Esophagus squamous epithelium (tissue), 5 donors: ENCODE results near the gene MYL5. TPM values are rescaled to one million over a fixed set of nuclear protein-coding genes. Genes with fewer than 3 reads are reported as not detected.
A peak's percentile ranks its signal among the peaks of the same experiment; 100 is the strongest.

Source experiments
- DNase-seq: peaks from one replicate; lab custom pipeline; 2025; lab: John Stamatoyannopoulos, UW
- H3K27ac ChIP-seq, 4 donors: fragments of 200-600 bp; sonication (generic); one replicate each; pipeline ENCODE4 v1.5.1; 2016 to 2019; ENCODE audit warnings: mild to moderate bottlenecking in 1 of 4
- H3K27me3 ChIP-seq, 4 donors: fragments of 200-600 bp; sonication (generic); 1 replicate in 3 of 4; 2 replicates in 1 of 4; pipeline versions ENCODE4 v1.5.1 to v1.6.0; 2017 to 2021; ENCODE audit warnings: antibody characterized with exemption in 1 of 4
- H3K36me3 ChIP-seq, 3 donors: fragments of 200-600 bp; sonication (generic); one replicate each; pipeline ENCODE4 v1.5.1; 2016 to 2019
- H3K4me1 ChIP-seq, 3 donors: fragments of 200-600 bp; sonication (generic); one replicate each; pipeline ENCODE4 v1.5.1; 2017 to 2019
- H3K4me3 ChIP-seq, 4 donors: fragments of 200-600 bp; sonication (generic); 1 replicate in 3 of 4; 2 replicates in 1 of 4; pipeline ENCODE4 v1.5.1; 2016 to 2019; ENCODE audit warnings: mild to moderate bottlenecking in 2 of 4, moderate library complexity in 1 of 4
- H3K9me3 ChIP-seq, 3 donors: fragments of 200-600 bp; sonication (generic); one replicate each; pipeline ENCODE4 v1.5.1; 2016 to 2019
- CTCF ChIP-seq, 6 experiments: fragments of 450-650 bp in 4 of 6; fragments of 200-600 bp in 2 of 6; sonication (generic) in 2 of 6; IDR thresholded peaks; one replicate each; pipeline ENCODE4 v1.5.1; 2016 to 2019; ENCODE audit warnings: antibody characterized with exemption in 6 of 6, mild to moderate bottlenecking in 4 of 6, moderate library complexity in 4 of 6
- POLR2A ChIP-seq, 4 donors: fragments of 450-650 bp; IDR thresholded peaks; one replicate each; pipeline ENCODE4 v1.6.1; 2017; ENCODE audit warnings: antibody characterized with exemption in 4 of 4, mild to moderate bottlenecking in 4 of 4, moderate library complexity in 3 of 4
- WGBS, 2 donors: methylation state at CpG; one replicate each; pipeline ENCODE4 v1.1.5; 2018; 5-methylcytosine and 5-hydroxymethylcytosine counted together
- intact Hi-C: fragments of 100-400 bp; cut with DNase I; formaldehyde crosslinking; loops from one replicate; pipeline ENCODE4 v1.15.0; 2022
- total RNA-seq, 4 donors: library from RNA; depleted of rRNA; stranded (reverse); fragments of >200 nt; gene quantifications; one replicate each; pipeline ENCODE4 v1.1.0, GENCODE V29; 2016
- donor health status: DM: yes; HTN: yes; CAD: no.

The MYL5 gene
- total RNA-seq, 4 donors from 2014 or later, result 7.2 to 19.5 (median 12.8) TPM

DNA sequence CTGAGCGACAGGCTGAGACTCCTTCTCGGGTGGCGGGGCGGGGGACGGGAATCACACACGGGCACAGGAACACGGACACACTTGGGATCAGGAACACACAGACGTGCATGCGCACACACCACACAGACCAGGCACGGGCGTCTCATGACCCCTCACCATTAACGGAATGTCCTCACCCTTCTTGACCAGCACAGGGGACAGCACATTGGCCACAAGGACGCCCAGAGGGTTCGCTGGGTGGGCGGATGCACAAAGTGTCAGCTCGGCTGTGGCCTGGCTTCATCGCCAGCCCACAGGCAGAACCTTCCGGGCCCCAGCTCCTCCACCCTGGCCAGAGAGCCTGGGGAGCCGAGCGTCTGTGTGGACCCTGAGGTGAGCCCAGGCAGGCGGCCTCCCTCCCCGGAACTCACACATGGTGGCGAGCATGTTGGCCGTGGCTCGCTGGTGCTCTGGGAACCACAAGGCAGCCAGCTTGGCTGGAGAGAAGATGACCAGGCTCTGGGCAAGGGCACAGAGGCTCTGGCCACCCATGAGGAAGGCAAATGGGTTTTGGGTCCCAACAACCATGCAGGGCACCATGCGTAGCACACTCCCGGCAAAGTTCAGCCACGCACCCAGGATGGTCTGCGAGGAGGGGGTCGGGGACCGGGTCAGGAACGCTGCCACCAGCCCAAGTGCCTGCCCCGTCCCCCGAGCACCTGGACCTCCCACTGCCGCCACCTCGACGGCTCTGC is 11.5 kb downstream of the MYL5 start:
- H3K27me3 ChIP-seq, result no peaks in the 10 kb centered on the region
- no peaks in the 10 kb centered on the region for H3K9me3 ChIP-seq
- no peak for DNase-seq
- intact Hi-C loops, result no loop called here
- peaks cover 47 to 77% (median 55%) of the 10 kb centered on the region in 3 donors for H3K4me1 ChIP-seq
- 87 to 93% methylated on average over 3 to 12 of the region's 37 CpGs for WGBS, 2 donors
- H3K27ac ChIP-seq, result no peak overlapping the region
- H3K4me3 ChIP-seq, result no peak overlapping the region
- TF ChIP-seq POLR2A (IDR thresholded peaks at IDR 0.05) (no peak), CTCF (IDR thresholded peaks at IDR 0.05) (no peak)
- H3K36me3 ChIP-seq, result no peaks in the 10 kb centered on the region

- DNase-seq, result no peak
Measured at GRCh38 chr4:686413-687040, 12.2 kb downstream of the MYL5 start.

DNA sequence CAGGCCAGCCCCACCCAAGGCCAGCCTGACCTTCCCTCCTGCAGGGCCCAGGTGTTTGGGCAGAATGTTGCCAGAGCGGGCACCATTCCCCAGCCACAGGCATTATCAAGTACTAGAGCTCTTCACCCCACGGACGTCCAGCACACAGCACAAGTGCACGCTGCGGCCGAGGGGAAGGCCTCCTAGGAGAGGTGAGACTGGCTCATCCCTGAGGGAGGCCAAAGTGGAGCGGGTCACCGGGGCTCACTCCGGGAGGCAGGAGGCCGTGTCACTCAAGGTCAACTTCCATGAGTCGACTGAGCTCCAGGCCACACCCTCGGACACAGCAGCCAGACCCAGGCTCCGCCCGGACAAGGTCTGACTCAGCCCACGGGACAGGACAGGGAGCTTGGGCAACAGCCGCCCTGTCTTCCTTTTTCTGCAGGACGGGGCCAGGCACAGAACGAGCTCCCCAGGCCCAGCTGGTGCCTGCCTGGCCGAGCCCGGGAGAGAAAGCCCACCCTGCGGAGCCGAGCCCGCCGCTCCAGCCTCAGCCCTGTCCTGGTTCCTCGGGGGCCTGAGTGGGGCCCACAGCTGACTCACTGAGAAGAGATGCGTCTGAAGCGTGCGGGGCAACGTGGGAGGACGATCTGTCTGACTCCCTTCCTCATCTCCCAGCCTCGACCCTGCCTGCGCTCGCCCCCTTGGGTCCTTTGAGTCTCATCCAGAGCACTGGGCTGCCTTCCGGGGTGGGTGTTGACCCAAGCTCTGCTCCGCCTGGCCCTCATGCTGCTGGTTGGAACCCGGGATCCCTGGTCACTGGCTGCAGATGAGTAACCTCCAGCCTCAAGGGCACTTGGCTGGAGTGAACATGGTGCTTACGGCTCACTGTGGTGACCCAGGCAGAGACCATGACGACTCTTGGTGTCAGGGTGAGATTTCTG is 13.0 kb downstream of the MYL5 start:
- DNase-seq, result no peak
- H3K27ac ChIP-seq, result peak overlapping the region; percentile 75 to 88 (median 84)
- no peaks in the 10 kb centered on the region for H3K9me3 ChIP-seq
- TF ChIP-seq POLR2A (IDR thresholded peaks at IDR 0.05) (peak in 2 of 4 donors; percentile 24 to 63), CTCF (IDR thresholded peaks at IDR 0.05) (no peak)
- H3K36me3 ChIP-seq, result no peaks in the 10 kb centered on the region
- H3K4me3 ChIP-seq, result peak overlapping the region in 3 of 4 donors; percentile 5 to 66 (median 56)
- no peaks in the 10 kb centered on the region for H3K27me3 ChIP-seq
- intact Hi-C loops, result no loop called here
- WGBS, 2 donors, result 32 to 35% methylated on average over 6 to 11 of the region's 38 CpGs
- H3K4me1 ChIP-seq, result peaks cover 37 to 64% (median 45%) of the 10 kb centered on the region in 3 donors

More at GRCh38 chr4:686413-687040, 12.2 kb downstream of the MYL5 start:
- H3K4me3 ChIP-seq, result peak overlapping the region in 2 of 4 donors; percentile 5 to 66
- TF ChIP-seq CTCF (IDR thresholded peaks at IDR 0.05), result no peak
- no peak for TF ChIP-seq POLR2A (IDR thresholded peaks at IDR 0.05)
- no peaks in the 10 kb centered on the region for H3K36me3 ChIP-seq
- H3K27me3 ChIP-seq, result no peaks in the 10 kb centered on the region
- no CpG with 5 or more reads among the region's 31 CpGs for WGBS, 2 donors
- intact Hi-C loops, result no loop called here
- no peaks in the 10 kb centered on the region for H3K9me3 ChIP-seq
- peak overlapping the region; percentile 75 to 88 (median 84) for H3K27ac ChIP-seq
- H3K4me1 ChIP-seq, result peaks cover 43 to 71% (median 50%) of the 10 kb centered on the region in 3 donors

- H3K27ac ChIP-seq, result peak overlapping the region; percentile 75 to 88 (median 84)
- H3K4me3 ChIP-seq, result peak overlapping the region; percentile 41 to 66 (median 50)
- H3K36me3 ChIP-seq, result no peaks in the 10 kb centered on the region
- no peak for DNase-seq
- H3K4me1 ChIP-seq, result peaks cover 36 to 55% (median 43%) of the 10 kb centered on the region in 3 donors
- peaks cover 0 to 4% (median 0%) of the 10 kb centered on the region in 4 donors for H3K27me3 ChIP-seq
- TF ChIP-seq CTCF (IDR thresholded peaks at IDR 0.05) (no peak), POLR2A (IDR thresholded peaks at IDR 0.05) (no peak)
- no peaks in the 10 kb centered on the region for H3K9me3 ChIP-seq
- intact Hi-C loops, result no loop called here
- WGBS, 2 donors, result 42 to 93% methylated on average over 3 to 4 of the region's 26 CpGs
Measured at GRCh38 chr4:687971-688853, 13.9 kb downstream of the MYL5 start.
